GM12874 (cell line): ENCODE measurements around the gene KANSL1L.

Source experiments
- TF ChIP-seq, protein P1 (sequence below): IDR thresholded peaks from 2 replicates; pipeline ENCODE4 v1.5.1; 2011; ENCODE audit warnings: low read depth, mild to moderate bottlenecking, control low read depth, low read length, moderate library complexity; ENCODE audit not compliant: insufficient read depth

KANSL1L gene

DNA sequence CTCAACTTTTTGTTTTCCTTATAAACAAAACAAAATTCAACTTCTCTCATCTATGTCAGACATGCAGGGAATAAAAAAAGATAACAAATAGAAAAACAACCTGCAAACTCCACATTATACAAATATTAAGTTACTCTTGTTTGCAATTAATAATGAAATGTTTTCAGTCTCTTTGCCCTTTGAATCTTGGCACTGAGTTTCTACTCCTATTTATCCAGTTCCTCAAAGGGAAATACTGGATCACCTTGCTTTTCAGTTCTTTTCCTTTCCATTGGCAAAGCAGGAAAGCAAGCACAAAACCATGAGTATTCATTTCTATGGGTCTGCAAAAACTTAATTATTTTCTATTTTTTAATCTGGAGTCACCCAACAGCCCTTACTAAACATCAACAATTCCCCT is 23.6 kb downstream of the KANSL1L start:
- TF ChIP-seq, protein P1, sequence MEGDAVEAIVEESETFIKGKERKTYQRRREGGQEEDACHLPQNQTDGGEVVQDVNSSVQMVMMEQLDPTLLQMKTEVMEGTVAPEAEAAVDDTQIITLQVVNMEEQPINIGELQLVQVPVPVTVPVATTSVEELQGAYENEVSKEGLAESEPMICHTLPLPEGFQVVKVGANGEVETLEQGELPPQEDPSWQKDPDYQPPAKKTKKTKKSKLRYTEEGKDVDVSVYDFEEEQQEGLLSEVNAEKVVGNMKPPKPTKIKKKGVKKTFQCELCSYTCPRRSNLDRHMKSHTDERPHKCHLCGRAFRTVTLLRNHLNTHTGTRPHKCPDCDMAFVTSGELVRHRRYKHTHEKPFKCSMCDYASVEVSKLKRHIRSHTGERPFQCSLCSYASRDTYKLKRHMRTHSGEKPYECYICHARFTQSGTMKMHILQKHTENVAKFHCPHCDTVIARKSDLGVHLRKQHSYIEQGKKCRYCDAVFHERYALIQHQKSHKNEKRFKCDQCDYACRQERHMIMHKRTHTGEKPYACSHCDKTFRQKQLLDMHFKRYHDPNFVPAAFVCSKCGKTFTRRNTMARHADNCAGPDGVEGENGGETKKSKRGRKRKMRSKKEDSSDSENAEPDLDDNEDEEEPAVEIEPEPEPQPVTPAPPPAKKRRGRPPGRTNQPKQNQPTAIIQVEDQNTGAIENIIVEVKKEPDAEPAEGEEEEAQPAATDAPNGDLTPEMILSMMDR, result no peak

DNA sequence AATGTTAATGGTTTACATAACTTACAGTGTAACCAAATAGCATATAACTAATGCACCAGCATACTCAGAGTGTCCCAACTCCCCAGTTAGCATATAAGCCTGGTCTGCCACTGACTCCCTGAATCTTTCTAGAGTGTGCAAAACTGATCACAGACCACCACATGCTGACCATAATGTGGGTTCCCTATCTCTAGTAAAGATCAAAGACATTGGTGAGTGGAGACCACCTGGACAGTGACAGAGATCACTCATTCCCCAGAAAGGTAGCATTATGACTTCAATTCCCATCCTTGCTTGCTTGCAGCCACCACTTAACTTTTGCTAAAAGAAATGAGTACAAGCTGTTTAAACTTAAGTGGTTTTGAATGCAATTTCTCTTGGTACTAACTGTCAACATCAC is 39.0 kb downstream of the KANSL1L start:
- TF ChIP-seq, protein P1, result no peak

DNA sequence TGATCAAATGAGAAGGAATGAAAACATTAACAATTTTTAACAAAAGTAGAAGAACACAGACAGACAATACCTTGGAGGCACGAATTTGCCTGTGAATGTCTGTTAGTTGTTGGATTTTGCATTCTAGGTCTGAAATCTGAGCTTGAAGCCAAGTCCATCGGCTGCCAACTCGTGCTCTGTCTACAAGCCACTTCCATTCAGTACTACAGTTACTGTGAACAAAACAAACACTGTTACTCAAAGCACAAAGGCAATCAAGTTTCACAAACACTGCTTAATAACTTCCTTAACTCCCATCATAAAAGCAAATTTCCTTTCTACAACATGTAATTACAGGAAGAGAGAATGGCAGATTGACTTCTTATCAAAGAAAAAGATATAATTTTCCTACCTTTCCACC is 42.2 kb downstream of the KANSL1L start:
- TF ChIP-seq, protein P1, result no peak

DNA sequence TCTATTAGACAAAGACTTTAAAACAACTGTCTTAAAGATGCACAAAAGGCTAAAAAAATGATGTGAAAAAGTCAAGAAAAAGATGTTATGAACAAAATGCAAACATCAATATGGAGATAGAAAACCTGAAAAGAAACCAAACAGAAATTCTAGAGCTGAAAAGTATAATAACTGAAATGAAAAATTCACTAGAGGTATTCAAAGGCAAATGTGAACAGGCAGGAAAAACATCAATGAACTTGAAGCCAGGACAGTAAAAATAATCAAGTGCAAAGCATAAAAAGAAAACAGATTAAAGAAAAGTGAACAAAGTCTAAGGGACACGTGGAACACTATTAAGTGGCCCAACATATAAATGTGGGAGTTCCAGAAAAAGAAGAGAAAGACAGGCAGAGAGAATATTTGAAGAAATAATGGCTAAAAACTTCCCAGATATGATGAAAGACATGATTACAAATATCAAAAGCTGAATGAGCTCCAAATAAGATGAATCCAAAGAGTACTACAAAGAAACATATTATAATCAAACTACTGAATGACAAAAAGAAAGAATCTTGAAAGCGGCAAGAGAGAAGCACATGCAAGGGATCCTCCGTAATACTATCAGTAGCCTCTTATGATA is 57.5 kb downstream of the KANSL1L start:
- TF ChIP-seq, protein P1, result no peak

DNA sequence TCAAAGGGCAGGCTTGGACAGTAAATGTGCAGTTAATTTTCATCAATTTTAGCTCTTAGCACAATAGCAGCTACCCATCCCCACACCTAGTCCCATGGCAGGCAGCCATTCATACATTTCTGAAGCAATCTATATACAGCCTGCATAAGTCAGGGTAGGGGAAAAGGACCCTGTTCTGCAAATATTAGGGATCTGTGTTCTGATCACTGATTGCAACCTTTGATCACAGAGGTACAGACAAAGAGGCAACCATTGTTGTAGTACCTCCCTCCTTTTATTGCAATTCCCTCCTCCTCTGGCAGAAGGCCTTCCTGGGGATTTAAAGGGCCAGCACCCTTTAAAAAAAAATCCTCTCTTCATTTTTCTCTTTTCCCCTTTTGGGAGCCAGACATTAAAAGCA is 58.3 kb downstream of the KANSL1L start:
- TF ChIP-seq, protein P1, result no peak

DNA sequence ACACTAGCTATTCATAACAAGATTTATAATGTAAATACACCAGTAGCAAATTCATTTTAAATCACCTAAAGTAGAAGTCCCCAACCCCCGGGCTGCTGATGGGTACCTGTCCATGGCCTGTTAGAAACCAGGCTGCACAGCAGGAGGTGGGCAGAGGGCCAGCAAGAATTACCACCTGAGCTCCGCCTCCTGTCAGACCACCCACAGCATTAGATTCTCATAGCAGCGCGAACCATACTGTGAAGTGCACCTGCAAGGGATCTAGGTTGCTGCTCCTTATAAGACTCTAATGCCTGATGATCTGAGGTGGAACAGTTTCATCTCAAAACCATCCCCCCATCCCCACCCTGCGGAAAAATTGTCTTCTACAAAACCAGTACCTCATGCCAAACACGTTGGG is 71.3 kb downstream of the KANSL1L start:
- TF ChIP-seq, protein P1, result no peak

DNA sequence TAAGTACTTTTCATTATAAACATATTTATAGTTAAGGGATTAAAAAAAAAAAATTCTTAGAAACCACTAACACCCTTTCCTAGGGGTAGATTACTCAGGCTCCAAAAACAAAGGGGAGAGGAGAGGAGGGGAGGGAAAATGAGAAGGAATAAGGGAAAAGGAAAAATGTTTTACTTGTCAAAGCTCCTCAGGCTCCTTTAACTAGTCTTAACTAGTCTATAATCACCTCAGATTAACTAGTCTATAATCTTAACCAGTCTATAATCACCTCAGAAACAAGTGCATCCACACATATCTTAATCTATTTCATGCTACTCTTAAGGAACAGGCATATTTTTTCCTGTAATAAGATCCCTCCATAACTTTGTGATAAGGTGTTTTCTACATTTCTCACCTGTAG is 76.4 kb downstream of the KANSL1L start:
- TF ChIP-seq, protein P1, result no peak

DNA sequence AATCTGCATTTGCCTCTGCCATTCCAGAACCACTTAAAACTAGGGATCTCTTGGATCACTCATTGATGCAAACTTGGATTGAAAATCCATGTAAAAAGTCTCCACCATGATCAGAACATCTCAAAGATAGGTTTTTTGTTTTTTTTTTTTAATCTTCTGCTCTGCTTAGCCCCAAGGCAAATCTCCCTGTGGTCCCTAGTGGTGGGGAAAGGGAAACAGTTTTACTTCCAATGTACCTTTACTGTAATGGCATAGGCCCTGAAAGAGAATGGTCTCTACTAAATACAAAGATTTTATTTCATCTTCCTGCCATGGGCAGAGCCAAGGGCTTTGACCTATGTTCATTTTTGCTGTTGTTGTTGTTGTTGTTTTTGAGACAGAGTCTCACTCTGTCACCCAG is 78.4 kb downstream of the KANSL1L start:
- TF ChIP-seq, protein P1, result no peak
